HCT116 (cell line): ENCODE measurements around the gene SNRPA1. TPM values are rescaled to one million over a fixed set of nuclear protein-coding genes. Genes with fewer than 3 reads are reported as not detected.

Experiments used
- ATAC-seq: fragments of 200-7000 bp; cut with Tn5 transposase; 2 replicates; pipeline ENCODE4 v1.9.1; 2020; ENCODE audit warnings: mild to moderate bottlenecking, moderate library complexity
- BruUV-seq: library from RNA; stranded (reverse); fragments of 400-500 nt; replicated peaks from 2 replicates; lab custom pipeline; 2021; lab: Mats Ljungman, UMichigan
- CTCF ChIA-PET: fragments of 300-600 bp; sonication (Branson Sonifier 250); formaldehyde crosslinking; loops from one replicate; lab custom pipeline; 2021; ENCODE audit warnings: antibody characterized with exemption; lab: Charles Lee
- POLR2A ChIA-PET: fragments of 300-600, 350-600 bp; sonication (Branson Sonifier 250); formaldehyde crosslinking; loops from one replicate; lab custom pipeline; 2021; ENCODE audit warnings: antibody characterized with exemption; lab: Charles Lee
- RAD21 ChIA-PET, 2 experiments: fragments of 300-600 bp; sonication (Branson Sonifier 250); formaldehyde crosslinking; loops; one replicate each; lab custom pipeline; 2023; ENCODE audit warnings: low total read pairs in 2 of 2; ENCODE audit not compliant: uncharacterized antibody in 2 of 2, unreplicated experiment in 2 of 2, low non-redundant PET in 1 of 2; lab: Charles Lee
- DNase-seq: peaks from one replicate; pipeline ENCODE4 v3.0.0-alpha.2; 2010; ENCODE audit warnings: low read depth, low spot score
- H2AFZ ChIP-seq: fragments of 200-600 bp; shearing (Covaris generic), sonication (generic); 2 replicates; pipeline ENCODE4 v1.6.1; 2017; ENCODE audit warnings: low read depth, mixed run types, mixed read lengths, antibody characterized with exemption, low read length; ENCODE audit not compliant: poor library complexity, severe bottlenecking
- H3K27ac ChIP-seq: 2 replicates; pipeline ENCODE4 v1.5.1; 2012; ENCODE audit warnings: low read depth, low read length
- H3K27me3 ChIP-seq: fragments of 200-600 bp; sonication (generic); 2 replicates; pipeline ENCODE4 v1.6.1; 2016; ENCODE audit warnings: mixed run types, low read length, mixed read lengths; ENCODE audit not compliant: insufficient read depth
- H3K36me3 ChIP-seq, 2 experiments: fragments of 200-500 bp in 1 of 2; fragments of 200-600 bp in 1 of 2; sonication (Bioruptor generic) in 1 of 2; sonication (generic) in 1 of 2; 2 replicates each; pipeline versions ENCODE4 v1.5.1 to v1.6.1; 2014 to 2016; ENCODE audit warnings: low read length in 2 of 2, inconsistent platforms in 1 of 2, mixed read lengths in 1 of 2, mixed run types in 1 of 2; ENCODE audit not compliant: insufficient read depth in 2 of 2, control insufficient read depth in 1 of 2
- H3K4me1 ChIP-seq, 2 experiments: fragments of 200-600 bp in 1 of 2; sonication (generic) in 1 of 2; 2 replicates each; pipeline versions ENCODE4 v1.5.1 to v1.6.1; 2012 to 2017; ENCODE audit warnings: low read length in 2 of 2, inconsistent platforms in 1 of 2, mild to moderate bottlenecking in 1 of 2, mixed read lengths in 1 of 2, mixed run types in 1 of 2, moderate library complexity in 1 of 2; ENCODE audit not compliant: insufficient read depth in 2 of 2, control insufficient read depth in 1 of 2
- H3K4me2 ChIP-seq: fragments of 200-600 bp; sonication (generic); 2 replicates; pipeline ENCODE4 v1.6.1; 2017; ENCODE audit warnings: mixed run types, low read length, mixed read lengths
- H3K4me3 ChIP-seq, 2 experiments: fragments of 200-600 bp in 1 of 2; sonication (generic) in 1 of 2; replicated peaks in 1 of 2; 2 replicates each; pipeline ENCODE4 v1.5.1; 2011 to 2016; ENCODE audit warnings: low read length in 2 of 2, control low read depth in 1 of 2, low read depth in 1 of 2, mild to moderate bottlenecking in 1 of 2, mixed read lengths in 1 of 2, mixed run types in 1 of 2
- H3K79me2 ChIP-seq: fragments of 200-600 bp; sonication (generic); 2 replicates; pipeline ENCODE4 v1.6.1; 2017; ENCODE audit warnings: mild to moderate bottlenecking, mixed run types, low read length, moderate library complexity, mixed read lengths; ENCODE audit not compliant: insufficient read depth
- H3K9ac ChIP-seq: fragments of 200-600 bp; sonication (generic); 2 replicates; pipeline ENCODE4 v1.6.1; 2016; ENCODE audit warnings: low read length, mixed read lengths
- H3K9me2 ChIP-seq: fragments of 200-600 bp; sonication (generic), shearing (Covaris generic); 2 replicates; pipeline ENCODE4 v1.6.1; 2017; ENCODE audit warnings: mixed run types, mild to moderate bottlenecking, moderate library complexity; ENCODE audit not compliant: insufficient read depth
- H3K9me3 ChIP-seq, 2 experiments: fragments of 200-500 bp in 1 of 2; fragments of 200-600 bp in 1 of 2; sonication (Bioruptor generic) in 1 of 2; sonication (generic) in 1 of 2; 2 replicates each; pipeline ENCODE4 v1.6.1; 2014 to 2017; ENCODE audit warnings: low read length in 2 of 2, mixed read lengths in 2 of 2, inconsistent platforms in 1 of 2, low read depth in 1 of 2, mild to moderate bottlenecking in 1 of 2, mixed run types in 1 of 2, moderate library complexity in 1 of 2; ENCODE audit not compliant: control insufficient read depth in 1 of 2, insufficient read depth in 1 of 2
- H4K20me1 ChIP-seq: fragments of 200-600 bp; sonication (generic), shearing (Covaris generic); 2 replicates; pipeline ENCODE4 v1.6.1; 2017; ENCODE audit warnings: mixed run types, mild to moderate bottlenecking, moderate library complexity; ENCODE audit not compliant: insufficient read depth
- CBX3 ChIP-seq: IDR thresholded peaks from 2 replicates; pipeline ENCODE4 v1.6.1; 2012; ENCODE audit warnings: low read depth
- CEBPB ChIP-seq: IDR thresholded peaks from 2 replicates; pipeline ENCODE4 v1.6.1; 2012; ENCODE audit warnings: low read depth
- EGR1 ChIP-seq: IDR thresholded peaks from 2 replicates; pipeline ENCODE4 v1.6.1; 2012; ENCODE audit warnings: low read depth
- ELF1 ChIP-seq: IDR thresholded peaks from 2 replicates; pipeline ENCODE4 v1.6.1; 2012; ENCODE audit warnings: low read depth, borderline replicate concordance
- EZH2 ChIP-seq: fragments of 200-600 bp; sonication (generic); IDR thresholded peaks from 2 replicates; pipeline ENCODE4 v1.6.1; 2017; ENCODE audit warnings: antibody characterized with exemption, mixed run types
- EZH2phosphoT487 ChIP-seq: fragments of 200-600 bp; IDR thresholded peaks from 2 replicates; pipeline ENCODE4 v1.6.1; 2018; ENCODE audit warnings: antibody characterized with exemption, borderline replicate concordance
- JUND ChIP-seq: IDR thresholded peaks from 2 replicates; pipeline ENCODE4 v1.6.1; 2012
- MAX ChIP-seq: IDR thresholded peaks from 2 replicates; pipeline ENCODE4 v1.6.1; 2012
- POLR2A ChIP-seq: IDR thresholded peaks from 2 replicates; pipeline ENCODE4 v1.7.0; 2011; ENCODE audit warnings: borderline replicate concordance; ENCODE audit not compliant: insufficient read depth, insufficient read length; ENCODE audit errors: extremely low read depth
- ZBTB33 ChIP-seq: IDR thresholded peaks from 2 replicates; pipeline ENCODE4 v1.6.1; 2011; ENCODE audit warnings: mild to moderate bottlenecking, low read length, moderate library complexity; ENCODE audit not compliant: insufficient replicate concordance; ENCODE audit errors: extremely low read depth
- intact Hi-C: fragments of 100-400 bp; cut with micrococcal nuclease; formaldehyde crosslinking; loops from 2 replicates; pipeline ENCODE4 v1.10.0; 2022
- total RNA-seq: library from RNA; stranded (reverse); gene quantifications from one replicate; pipeline ENCODE4 v1.2.1, GENCODE V29; 2021; ENCODE audit not compliant: unreplicated experiment

SNRPA1 gene
- total RNA-seq, 1 experiment from 2014 or later = 104 TPM

- ChIA-PET CTCF (interaction anchor here (1.1 kb wide), 1 partner anchor 14 kb away, joined by 4 read pairs; no protein-coding TSS in a partner anchor), RAD21 (no interaction called here), POLR2A (no interaction called here)
- peaks cover 5% of the 10 kb centered on the region; the same call in 1 of the 2 replicates for H4K20me1 ChIP-seq
- no peak overlapping the region for H3K4me2 ChIP-seq
- no peak overlapping the region for H3K27ac ChIP-seq
- BruUV-seq = no TSS peak
- no peaks in the 10 kb centered on the region for H3K9me2 ChIP-seq
- intact Hi-C loops = no loop called here
- H3K4me3 ChIP-seq = no peak overlapping the region
- ATAC-seq = no peak
- no peak overlapping the region for H2AFZ ChIP-seq
- H3K9ac ChIP-seq = no peak overlapping the region
- no peak for DNase-seq
- no peaks in the 10 kb centered on the region for H3K27me3 ChIP-seq
- peaks cover 100% of the 10 kb centered on the region for H3K79me2 ChIP-seq
- H3K4me1 ChIP-seq = no peaks in the 10 kb centered on the region
- no peaks in the 10 kb centered on the region for H3K9me3 ChIP-seq
- TF ChIP-seq CBX3 (no peak), EZH2phosphoT487 (no peak), POLR2A (no peak), ELF1 (no peak), EGR1 (no peak), MAX (no peak), EZH2 (no peak), JUND (no peak), CEBPB (no peak), ZBTB33 (no peak)
- H3K36me3 ChIP-seq = peaks cover 10 to 16% of the 10 kb centered on the region in 2 experiments; a peak in 3 of 4 replicates
Observed at GRCh38 chr15:101244036-101244781, 50.8 kb downstream of the SNRPA1 start.
